Spleen (tissue), 7 donors: ENCODE data around the gene CD38.
A peak's percentile ranks its signal among the peaks of the same experiment; 100 is the strongest.

Source experiments
- CTCF ChIP-seq, 11 experiments: fragments of 200-600 bp in 7 of 11; fragments of 450-650 bp in 4 of 11; sonication (generic) in 4 of 11; IDR thresholded peaks in 8 of 11; conservative IDR thresholded peaks in 3 of 11; 1 replicate in 7 of 11; 2 replicates in 4 of 11; pipeline versions ENCODE4 v1.4.0 to v1.8.0; 2016 to 2021; ENCODE audit warnings: antibody characterized with exemption in 11 of 11, inconsistent platforms in 4 of 11, mild to moderate bottlenecking in 1 of 11
- POLR2A ChIP-seq, 3 donors: fragments of 450-650 bp; IDR thresholded peaks; one replicate each; pipeline ENCODE4 v1.5.1; 2017; ENCODE audit warnings: antibody characterized with exemption in 3 of 3, mild to moderate bottlenecking in 1 of 3
- POLR2AphosphoS5 ChIP-seq, 3 donors: sonication (generic); formaldehyde crosslinking; IDR thresholded peaks; one replicate each; pipeline ENCODE4 v1.5.1; 2017; ENCODE audit warnings: antibody characterized with exemption in 3 of 3
- donor health status: DM: no; HTN: no; CAD: no; lungs with moderate emphysema.
- donor health status: DM: no; HTN: no; CAD: no.
- donor health status: DM: no; HTN: no; CAD: no.

GRCh38 chr4:15754323-15754722 is 23.8 kb upstream of the CD38 start:
- TF ChIP-seq CTCF (IDR thresholded peaks at IDR 0.05 in 8 of 11, conservative IDR thresholded peaks at IDR 0.05 in 3 of 11) (no peak), POLR2A (IDR thresholded peaks at IDR 0.05) (no peak), POLR2AphosphoS5 (IDR thresholded peaks at IDR 0.05) (peak in 1 of 3 donors; percentile 40)
